HG02973 (cell line): ENCODE data around the gene PCNX4.

Experiments used
- ATAC-seq: cut with Tn5 transposase; IDR thresholded peaks from one replicate; pipeline ENCODE4 v1.9.1; 2021; ENCODE audit warnings: moderate library complexity; ENCODE audit not compliant: unreplicated experiment

Gene PCNX4

DNA sequence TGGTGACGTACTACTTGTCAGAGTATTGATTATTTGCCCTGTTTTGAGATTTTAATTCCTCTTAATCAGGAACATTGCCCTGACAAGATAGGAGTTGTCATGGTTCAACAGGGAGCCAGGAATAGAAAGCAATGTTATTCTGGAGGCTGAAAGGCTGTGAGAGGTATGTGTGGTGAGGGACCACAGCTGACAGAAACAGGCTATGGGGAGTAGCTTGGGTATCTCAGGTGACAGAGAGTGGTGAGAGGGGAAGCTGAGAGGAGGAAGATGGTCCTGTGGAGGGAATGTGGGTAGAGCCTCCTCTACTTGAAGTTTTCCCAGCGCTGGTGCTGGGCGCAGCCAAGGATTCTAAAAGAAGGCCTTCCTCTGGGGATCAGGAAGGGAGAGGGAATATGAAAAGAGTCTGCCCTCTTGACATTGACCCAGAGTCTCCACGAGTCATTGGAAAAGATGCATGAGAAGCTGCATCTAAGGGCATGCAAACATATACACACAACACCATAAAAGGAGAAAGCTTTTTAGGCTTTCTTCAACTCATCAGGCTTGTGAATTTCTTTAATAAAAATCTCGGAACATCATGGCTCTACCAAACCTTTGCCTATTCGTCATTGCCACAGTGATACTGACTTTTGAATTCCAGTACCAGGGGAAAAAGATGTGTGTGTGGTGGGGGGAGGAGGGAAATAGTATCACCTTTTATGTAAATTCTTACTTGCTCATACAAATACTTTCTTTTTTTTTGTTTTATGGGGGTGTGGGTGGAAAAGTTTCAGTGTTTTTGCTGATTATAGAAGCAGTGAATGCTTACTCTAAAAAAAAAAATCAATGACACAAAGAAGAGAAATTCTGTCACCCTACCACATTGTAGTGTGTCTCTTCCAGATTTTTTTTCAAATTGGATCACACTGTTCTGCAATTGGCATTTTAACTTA lies 113.4 kb downstream of the PCNX4 start:
- peak; percentile 48 for ATAC-seq

DNA sequence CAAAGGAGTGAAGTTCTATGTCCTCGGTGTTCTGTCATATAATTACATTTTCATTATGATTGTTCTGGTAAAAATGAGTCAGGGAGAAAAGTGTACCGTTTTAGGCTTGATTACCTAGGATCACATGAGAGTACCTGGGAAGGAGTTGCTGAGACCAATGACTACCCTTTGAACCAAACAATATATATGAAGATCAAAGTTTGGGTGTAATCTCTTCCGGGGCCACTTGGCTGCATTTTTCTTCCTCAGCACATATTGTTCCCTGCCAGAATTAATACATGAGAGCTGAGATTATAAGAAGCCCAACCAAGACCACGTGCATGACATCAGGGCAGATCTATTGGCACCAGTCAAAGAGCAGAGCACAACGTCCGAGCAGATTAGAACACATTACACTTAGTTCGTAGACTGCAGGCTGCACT lies 114.5 kb downstream of the PCNX4 start:
- no peak for ATAC-seq

GRCh38 chr14:60206837-60207533 lies 115.3 kb downstream of the PCNX4 start:
- ATAC-seq, result peak; percentile 39

- no peak for ATAC-seq
These were observed 119.0 kb downstream of the PCNX4 start for GRCh38 chr14:60210703-60211102.

GRCh38 chr14:60211153-60211552 lies 119.4 kb downstream of the PCNX4 start:
- ATAC-seq, result no peak

- ATAC-seq, result peak; percentile 90
These were observed 121.0 kb downstream of the PCNX4 start for GRCh38 chr14:60212503-60213371.

DNA sequence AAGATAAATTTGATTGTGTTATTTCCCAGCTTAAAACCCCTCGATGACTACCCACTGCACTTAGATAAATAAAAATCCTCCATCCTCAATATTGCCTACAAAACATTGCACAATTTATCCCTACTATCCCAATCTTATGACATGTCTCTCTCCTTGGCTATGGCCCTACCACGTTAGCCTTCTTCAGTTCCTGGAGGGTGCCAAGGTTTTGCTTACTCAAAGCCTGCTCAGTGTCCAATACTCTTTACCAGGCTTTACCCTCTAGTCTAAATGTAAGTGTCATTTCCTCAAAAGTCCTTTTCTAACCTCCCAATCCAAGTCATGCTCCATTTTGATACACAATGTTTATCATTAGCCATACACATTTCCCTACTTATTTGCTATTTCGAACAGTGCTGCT lies 122.3 kb downstream of the PCNX4 start:
- ATAC-seq, result no peak

GRCh38 chr14:60214415-60215126 lies 122.8 kb downstream of the PCNX4 start:
- no peak for ATAC-seq

GRCh38 chr14:60215127-60215444 lies 123.4 kb downstream of the PCNX4 start:
- ATAC-seq, result no peak

DNA sequence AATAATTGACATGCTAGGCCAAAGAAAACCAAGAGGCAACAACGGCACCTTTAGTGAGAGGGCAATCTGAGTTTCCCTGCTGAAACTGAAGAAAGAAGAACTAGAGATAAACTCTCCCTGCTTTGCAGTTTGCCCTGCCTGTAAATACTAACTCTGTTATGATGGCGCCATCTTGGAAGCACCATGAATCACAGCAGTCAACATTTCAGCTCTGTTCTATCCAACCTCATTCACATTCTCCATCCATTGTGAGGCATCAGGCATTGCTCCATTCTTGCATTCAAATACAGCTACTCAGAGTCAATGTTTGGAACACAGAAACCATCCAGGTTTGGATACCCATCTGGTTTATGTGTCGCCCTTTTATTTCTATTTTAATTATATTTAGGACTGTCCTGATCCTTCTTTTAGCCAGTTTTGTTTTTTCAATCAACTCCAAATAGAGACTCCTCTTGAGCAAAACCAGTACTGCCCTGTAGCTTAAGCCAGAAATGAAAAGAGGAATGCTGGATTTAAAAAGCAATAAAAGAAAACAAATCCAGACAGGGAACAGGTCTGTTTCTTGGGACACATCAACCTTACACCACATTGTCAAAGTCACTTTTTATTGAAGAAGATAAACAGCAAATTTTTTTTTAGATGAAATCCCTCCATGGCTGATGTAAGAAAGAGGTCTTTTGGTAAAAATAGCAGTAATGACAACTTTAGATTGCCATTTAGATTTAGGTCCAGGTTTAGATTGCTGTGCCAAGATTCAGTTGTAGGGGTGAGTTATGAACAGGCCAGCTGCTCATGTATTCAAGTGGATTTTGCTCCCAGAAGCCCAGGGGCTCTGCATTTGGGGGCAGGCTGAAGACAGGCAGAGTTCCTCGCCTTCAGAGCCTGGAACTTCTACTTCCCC lies 124.0 kb downstream of the PCNX4 start:
- no peak for ATAC-seq

DNA sequence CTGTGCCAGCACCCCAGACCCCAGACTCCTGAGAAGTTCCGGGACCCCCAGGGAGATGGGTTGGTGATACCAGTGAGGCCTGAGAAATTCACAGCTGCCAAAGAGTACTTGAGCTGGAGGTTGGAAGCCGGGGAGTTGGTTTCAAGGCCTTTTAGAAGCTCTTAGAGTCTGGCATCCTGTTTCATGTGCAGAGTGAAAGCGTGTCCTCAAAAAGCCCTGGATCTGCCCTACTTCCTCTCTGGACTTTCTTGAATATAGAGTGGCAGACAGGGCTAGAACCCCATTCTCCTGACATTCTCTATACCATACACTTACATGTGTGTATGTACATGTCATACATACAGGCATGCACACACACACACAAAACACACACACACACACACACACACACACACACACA lies 126.0 kb downstream of the PCNX4 start:
- ATAC-seq, result no peak
